Hematopoietic multipotent progenitor cell treated with erythropoietin and hydrocortisone succinate and interleukin-3 and kit ligand, for 8 days (in vitro differentiated cells): ENCODE results near the gene PKD2.
"Not testable (repeated sequence)": the region's sequence is repeated elsewhere in the genome, so short reads cannot be mapped to it uniquely, and the experiment has no call there.

Experiments
- DNase-seq: peaks from one replicate; pipeline ENCODE4 v3.0.0-alpha.2; 2015

Gene PKD2

DNA sequence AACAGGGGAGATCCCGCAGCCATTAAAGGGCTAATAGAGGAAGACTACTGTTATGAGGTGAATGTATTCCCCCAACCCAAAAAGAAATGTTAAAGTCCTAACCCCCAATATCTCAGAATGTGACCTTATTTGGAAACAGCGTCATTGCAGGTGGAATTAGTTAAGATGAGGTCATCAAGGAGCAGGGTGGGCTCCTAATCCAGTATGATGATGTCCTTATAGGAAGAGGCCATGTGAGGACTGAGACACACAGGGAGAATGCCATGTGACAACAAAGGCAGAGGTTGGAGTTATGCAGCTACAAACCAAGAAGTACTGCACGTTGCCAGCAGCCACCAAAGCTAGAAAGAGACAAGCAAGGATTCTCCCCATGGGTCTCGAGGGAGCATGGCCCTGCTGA, 17.7 kb upstream of the PKD2 start:
- no peak for DNase-seq

GRCh38 chr4:87995435-87995834, 12.0 kb upstream of the PKD2 start:
- no peak for DNase-seq

DNA sequence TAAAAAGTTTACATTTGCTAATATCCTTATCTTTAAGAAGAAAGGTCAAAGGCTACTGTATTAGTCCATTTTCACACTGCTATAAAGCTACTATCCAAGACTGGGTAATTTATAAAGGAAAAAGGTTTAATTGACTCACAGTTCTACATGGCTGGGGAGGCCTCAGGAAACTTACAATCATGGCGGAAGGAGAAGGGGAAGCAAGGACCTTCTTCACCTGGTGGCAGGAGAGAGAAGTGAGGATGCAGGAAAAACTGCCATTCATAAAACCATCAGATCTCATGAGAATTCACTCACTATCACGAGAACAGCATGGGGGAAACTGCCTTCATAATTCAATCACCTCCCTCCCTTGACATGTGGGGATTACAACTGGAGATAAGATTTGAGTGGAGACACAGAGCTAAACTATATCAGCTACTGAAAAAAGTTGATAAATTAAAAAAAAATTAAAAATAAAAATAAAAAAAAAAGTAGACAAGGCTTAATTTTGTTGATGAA, 8.2 kb upstream of the PKD2 start:
- not testable (repeated sequence) for DNase-seq

DNA sequence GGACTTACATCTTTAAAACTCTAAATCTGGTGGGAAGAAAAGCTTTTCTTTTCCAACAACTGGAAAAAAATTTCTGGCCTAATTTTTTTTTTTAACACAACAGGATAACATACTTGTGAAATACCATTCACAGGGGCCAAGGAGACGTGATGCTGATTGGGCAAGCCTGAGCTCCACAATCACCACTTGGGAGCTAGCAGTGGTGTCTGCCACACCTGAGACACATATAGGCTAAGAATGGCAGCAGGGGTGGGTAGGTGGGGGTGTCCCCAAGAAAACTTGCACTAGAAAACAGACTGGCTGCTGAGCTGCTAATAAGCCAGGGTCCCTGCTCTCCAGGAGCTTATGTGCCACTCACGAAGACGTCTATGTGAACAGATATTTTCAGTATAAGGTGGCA, 5.6 kb upstream of the PKD2 start:
- DNase-seq: no peak

GRCh38 chr4:88002786-88003185, 4.6 kb upstream of the PKD2 start:
- DNase-seq: no peak

- no peak for DNase-seq
Measured at GRCh38 chr4:88003261-88003660, 4.2 kb upstream of the PKD2 start.

GRCh38 chr4:88005076-88005475, 2.4 kb upstream of the PKD2 start:
- DNase-seq: no peak

GRCh38 chr4:88005946-88006345, 1.5 kb upstream of the PKD2 start:
- DNase-seq: no peak

DNA sequence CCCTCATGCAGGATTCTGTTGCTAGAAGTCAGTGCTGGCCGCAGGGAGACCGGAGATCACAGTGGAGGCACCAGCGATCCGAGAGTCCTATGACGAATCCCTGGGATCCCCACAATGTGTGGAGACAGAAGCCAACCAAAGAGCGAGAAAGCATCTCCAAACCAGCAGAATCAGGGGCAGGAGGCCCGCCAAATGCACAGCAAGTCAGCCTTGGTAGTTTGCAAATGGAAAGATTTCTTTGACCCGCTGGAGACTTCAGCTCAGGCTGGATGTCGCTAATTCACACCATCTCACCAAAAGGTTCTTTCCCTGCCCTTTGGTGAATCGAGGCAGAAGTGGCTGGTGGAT, 505 bp upstream of the PKD2 start:
- DNase-seq: no peak

DNA sequence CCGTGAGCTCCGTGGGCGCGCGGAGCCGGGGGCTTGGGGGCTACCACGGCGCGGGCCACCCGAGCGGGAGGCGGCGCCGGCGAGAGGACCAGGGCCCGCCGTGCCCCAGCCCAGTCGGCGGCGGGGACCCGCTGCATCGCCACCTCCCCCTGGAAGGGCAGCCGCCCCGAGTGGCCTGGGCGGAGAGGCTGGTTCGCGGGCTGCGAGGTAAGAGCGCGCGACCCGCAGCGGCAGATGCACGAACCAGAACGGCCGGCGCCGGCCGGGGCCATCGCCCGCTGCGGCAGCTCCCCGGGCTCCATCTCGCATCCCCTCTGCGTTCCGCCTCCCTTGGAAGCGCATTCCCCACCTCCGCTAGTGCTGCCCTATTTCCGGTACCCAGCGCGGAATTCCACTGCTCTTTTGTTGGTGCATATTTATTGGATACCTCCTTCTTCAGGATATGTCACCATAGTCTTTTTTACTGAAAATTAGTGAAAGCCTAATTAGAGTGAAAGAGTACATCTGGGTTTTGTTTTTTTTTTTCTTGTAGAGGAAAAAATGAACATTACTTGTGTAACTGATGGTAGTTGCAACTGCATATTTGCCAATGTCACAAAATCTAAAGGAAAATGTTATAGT, 797 bp downstream of the PKD2 start:
- DNase-seq: peak; percentile 47

DNA sequence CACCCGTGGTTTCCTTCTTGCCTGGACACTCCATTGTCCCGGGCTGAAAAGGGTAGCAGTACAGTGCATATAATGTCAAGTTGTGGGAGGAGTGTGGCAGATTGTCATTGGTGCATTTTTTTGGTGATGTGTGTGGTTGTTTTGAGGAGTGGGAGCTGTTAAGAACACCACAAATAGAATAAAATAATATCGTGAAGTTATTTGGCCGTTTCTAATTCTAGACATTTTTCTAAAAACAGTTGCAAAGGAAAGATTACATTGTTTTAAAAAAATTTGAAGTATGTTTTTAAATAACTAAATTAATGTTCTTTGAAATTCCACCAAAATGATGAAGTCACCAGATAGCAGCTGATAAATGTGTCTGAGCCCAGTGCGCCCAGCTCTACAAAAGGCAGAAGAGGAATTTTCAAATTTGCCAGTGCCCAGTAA, 1.3 kb downstream of the PKD2 start:
- peak; percentile 56 for DNase-seq

GRCh38 chr4:88009871-88010270, 2.4 kb downstream of the PKD2 start:
- no peak for DNase-seq

DNA sequence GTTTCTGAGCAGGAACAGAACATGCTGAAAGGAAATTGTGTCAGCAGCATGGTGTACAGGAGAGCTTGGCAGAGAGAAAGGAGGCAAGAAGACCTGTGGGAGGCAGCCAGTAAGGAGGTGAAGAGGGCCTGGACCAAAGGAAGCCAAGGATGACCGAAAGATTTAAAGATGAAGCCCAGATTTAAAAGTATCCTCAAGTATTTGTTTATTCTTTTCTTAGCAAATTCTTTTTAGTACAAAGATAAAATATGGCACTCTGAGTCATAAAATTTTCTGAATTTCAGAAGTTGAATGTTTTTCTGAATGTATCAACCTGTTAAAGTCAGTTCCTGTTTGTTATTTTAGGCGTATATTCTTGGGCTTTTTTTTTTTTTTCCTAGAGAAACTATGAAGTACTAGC, 3.5 kb downstream of the PKD2 start:
- DNase-seq: no peak

- DNase-seq: peak; percentile 38
Measured at GRCh38 chr4:88012647-88013046, 5.2 kb downstream of the PKD2 start.

DNA sequence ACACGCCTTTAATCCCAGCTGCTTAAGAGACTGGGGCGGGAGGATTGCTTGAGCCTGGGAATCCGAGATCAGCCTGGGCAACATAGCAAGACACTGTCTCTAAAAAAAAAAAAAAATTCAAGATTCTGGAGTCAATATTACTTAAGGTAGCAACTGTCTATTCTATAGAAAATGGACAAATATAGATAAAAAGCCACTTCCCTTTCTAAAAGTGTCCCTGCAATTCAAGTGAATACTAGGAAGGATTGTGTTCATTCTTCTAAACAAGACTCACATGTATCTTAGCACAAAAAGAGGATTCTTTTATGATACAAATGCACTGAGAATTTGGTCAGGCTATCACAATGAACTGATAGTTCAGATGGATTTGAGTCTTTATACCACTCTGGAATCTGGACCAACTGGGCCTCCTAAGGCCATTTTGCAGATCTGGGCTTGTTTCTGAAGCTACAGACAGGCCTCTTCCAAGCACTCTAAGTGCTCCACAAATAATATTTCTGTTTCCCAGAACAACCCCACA, 7.0 kb downstream of the PKD2 start:
- DNase-seq: no peak

DNA sequence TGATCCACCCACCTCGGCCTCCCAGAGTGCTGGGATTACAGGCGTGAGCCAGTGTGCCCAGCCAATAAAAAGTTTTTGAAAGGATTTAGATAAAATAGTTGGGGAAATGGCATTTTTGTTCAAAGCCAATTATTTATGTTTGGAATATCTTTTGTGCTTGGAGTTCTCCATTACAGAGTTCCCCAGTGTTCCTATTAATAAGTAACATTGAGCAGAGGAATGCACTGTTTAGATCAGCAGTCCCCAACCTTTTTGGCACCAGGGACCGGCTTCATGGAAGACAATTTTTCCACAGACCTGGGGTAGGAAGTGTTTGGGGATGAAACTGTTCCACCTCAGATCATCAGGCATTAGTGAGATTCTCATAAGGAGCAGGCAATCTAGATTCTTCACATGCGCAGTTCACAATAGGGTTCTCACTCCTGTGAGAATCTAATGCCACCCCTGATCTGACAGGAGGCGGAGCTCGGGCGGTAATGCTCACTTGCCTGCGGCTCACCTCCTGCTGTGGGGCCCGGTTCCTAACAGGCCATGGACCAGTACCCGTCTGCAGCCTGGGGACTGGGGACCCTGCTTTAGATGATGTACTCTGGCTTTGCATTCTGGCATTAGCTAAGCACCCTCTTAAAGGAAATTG, 8.3 kb downstream of the PKD2 start:
- no peak for DNase-seq

DNA sequence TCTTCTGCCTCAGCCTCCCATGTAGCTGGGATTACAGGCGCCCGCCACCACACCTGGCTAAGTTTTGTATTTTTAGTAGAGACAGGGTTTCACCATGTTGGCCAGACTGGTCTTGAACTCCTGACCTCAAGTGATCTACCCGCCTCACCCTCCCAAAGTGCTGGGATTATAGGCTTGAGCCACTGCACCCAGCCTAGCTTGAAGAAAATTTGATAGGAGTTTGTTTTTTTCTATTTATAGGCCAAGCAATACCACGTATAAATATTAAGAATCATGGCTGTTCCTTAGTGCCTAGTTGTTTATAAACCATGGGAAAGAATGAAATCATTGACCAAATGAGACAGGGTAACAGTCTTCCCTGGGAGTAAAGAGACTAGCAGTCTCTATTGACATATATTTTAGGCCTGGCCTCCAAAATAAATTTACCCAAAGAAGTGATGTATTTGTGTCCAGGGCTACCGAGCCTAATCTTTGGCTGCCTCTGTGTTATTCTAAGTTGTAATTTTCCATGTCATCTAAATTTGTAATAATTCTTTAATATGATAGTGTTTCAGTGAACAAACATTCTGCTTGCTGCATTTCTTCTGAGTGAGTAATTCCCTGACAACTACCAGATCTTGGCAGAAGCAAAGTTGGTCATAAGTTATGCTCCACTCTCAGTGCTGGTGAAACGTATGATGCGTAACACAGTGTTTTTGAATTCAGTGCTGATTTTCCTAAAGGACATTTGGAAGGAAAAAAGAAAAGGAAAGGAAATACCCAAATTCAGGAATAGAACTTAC, 10.3 kb downstream of the PKD2 start:
- no peak for DNase-seq

DNA sequence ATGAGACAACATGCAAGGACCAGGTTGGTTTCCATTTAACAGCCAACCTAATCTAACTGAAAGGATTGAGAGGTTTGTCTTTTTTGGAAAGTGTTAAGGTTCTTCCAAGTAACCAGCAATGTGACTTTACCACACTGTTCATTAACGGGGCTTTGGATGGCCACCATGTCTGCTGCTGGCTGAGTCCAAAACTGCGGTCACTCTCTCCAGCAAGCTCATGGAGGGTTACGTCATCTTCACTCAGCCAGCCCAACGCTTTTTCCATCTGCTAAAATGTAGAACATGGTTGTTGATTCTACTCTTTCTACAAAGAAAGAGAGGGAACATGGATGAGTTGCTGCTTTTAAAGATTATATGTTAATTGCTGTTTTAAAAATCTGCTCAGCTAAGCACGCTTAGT, 11.0 kb downstream of the PKD2 start:
- no peak for DNase-seq

DNA sequence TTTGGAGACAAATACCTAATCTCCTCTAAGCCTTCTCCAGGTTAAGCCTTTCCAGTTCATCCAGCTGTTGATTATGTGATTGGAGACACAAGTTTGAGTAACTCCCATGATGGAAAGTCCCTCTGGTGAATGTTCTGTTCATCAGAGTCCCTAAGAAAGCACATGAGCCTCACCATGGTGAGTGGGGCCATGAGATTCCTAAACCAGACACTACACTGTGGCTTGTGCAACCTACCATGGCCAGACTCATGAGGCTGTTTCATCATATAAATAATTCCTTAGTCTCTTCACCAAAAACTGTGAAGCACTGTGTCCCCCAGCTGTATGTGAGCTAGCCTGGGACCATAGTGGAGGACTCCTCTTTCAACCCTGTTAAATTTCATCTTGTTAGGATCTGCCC, 14.4 kb downstream of the PKD2 start:
- DNase-seq: no peak

DNA sequence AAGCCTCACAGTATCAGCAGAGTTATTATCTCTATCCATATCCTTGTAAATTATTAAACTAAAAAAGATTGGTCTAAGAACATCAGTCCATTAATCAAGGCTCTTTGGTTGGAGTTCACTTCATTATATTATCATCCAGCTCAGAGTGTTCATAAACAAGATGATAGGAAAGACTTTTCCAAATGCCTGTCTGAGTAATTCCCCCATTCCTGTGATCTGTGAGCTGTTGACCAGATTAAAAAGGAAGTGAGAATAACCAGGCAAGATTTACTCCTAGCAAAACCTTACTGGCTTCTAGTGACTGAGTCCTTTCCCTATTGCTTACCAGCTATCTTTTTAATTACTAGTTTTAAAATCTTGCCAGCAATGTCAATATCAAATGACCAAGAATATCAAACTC, 14.9 kb downstream of the PKD2 start:
- no peak for DNase-seq

GRCh38 chr4:88025868-88026661, 18.6 kb downstream of the PKD2 start:
- DNase-seq: not testable (repeated sequence)

DNA sequence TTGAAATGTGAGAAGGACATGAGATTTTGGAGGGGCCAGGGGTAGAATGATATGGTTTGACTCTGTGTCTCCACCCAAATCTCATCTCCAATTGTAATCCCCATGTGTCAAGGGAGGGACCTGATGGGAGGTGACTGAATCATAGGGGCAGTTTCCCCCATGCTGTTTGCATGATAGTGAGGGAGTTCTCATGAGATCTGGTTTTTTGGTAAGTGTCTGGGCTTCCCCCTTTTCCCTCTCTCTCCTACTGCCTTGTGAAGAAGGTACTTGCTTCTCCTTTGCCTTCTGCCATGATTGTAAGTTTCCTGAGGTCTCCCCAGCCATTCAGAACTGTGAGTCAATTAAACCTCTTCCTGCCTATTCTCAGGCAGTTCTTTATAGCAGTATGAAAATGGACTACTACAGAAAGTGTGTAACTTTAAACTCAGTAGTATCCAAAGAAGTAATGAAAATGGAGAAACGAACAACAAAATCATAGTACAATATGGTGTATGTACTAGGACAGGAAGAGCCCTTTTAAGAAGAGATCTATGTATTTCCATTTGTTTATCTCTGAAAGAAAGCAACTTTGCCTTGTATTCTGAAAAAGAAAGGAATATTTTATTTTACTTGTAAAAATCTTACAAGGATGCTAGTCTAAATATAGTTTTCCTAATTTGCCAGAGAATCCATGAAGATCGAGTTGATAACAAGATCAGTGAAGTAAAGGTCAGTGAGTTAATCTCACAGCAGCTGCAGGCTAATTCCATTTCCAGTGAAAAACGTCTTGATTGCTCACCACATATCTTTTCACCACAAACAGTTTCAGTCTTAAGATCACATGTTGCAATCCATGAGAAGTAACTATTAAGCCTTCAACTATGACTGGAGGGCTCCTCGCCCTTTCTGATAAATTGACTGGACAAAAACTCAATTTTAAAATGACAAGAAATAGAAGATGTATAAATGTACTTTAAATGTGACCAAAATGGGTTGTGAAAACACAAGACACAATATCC, 20.5 kb downstream of the PKD2 start:
- DNase-seq: peak; percentile 40
